HEK293 (cell line): ENCODE results near the gene AGO1.

Source experiments
- CTCF ChIA-PET: fragments of 350-600 bp; formaldehyde crosslinking; extraction: SDS; loops from one replicate; lab custom pipeline; 2021; ENCODE audit warnings: antibody characterized with exemption; lab: Yijun Ruan, JAX
- POLR2A ChIA-PET: fragments of 300-600 bp; formaldehyde crosslinking; extraction: SDS; loops from one replicate; lab custom pipeline; 2020; ENCODE audit warnings: antibody characterized with exemption, inconsistent platforms; lab: Yijun Ruan, JAX
- H3K27ac ChIP-seq: fragments of 200-500 bp; sonication (Bioruptor generic); 2 replicates; pipeline ENCODE4 v1.5.1; 2014; ENCODE audit warnings: low read depth, low read length, control low read depth, inconsistent platforms; ENCODE audit errors: extremely low read depth
- H3K36me3 ChIP-seq, 2 experiments: fragments of 200-500 bp in 1 of 2; sonication (Bioruptor generic) in 1 of 2; 1 replicate in 1 of 2; 2 replicates in 1 of 2; pipeline ENCODE4 v1.5.1; 2014 to 2017; ENCODE audit warnings: inconsistent platforms in 2 of 2, low read length in 2 of 2; ENCODE audit not compliant: control insufficient read depth in 2 of 2, insufficient read depth in 1 of 2
- H3K4me1 ChIP-seq: fragments of 200-500 bp; sonication (Bioruptor generic); 2 replicates; pipeline ENCODE4 v1.5.1; 2014; ENCODE audit warnings: mild to moderate bottlenecking, low read length, inconsistent platforms; ENCODE audit not compliant: control insufficient read depth, insufficient read depth
- H3K4me3 ChIP-seq: 2 replicates; pipeline ENCODE4 v1.5.1; 2011; ENCODE audit warnings: low read depth, mild to moderate bottlenecking, control low read depth, low read length, moderate library complexity
- H3K9me3 ChIP-seq: fragments of 200-500 bp; sonication (Bioruptor generic); 2 replicates; pipeline ENCODE4 v1.5.1; 2014; ENCODE audit warnings: low read depth, low read length, inconsistent platforms; ENCODE audit not compliant: control insufficient read depth, insufficient read depth
- BCL11A ChIP-seq: fragments of 450-650 bp; formaldehyde crosslinking; IDR thresholded peaks from 2 replicates; pipeline ENCODE4 v1.5.1; 2016; ENCODE audit warnings: low read depth, missing biosample characterization, missing genetic modification characterization
- GLI2 ChIP-seq: fragments of 450-650 bp; formaldehyde crosslinking; IDR thresholded peaks from 2 replicates; pipeline ENCODE4; 2017; ENCODE audit warnings: missing biosample characterization, missing genetic modification characterization, low read depth, borderline replicate concordance
- HOXC10 ChIP-seq: sonication (generic); formaldehyde crosslinking; IDR thresholded peaks from 2 replicates; pipeline ENCODE4 v1.8.1; 2023; ENCODE audit warnings: mild to moderate bottlenecking, missing genetic modification reagents
- KLF17 ChIP-seq: fragments of 450-650 bp; formaldehyde crosslinking; IDR thresholded peaks from 2 replicates; pipeline ENCODE4 v1.5.1; 2016; ENCODE audit warnings: missing biosample characterization, missing genetic modification characterization
- MYNN ChIP-seq: fragments of 450-650 bp; formaldehyde crosslinking; IDR thresholded peaks from 2 replicates; pipeline ENCODE4 v1.5.1; 2016; ENCODE audit warnings: missing biosample characterization, missing genetic modification characterization, borderline replicate concordance
- OVOL3 ChIP-seq: fragments of 450-650 bp; formaldehyde crosslinking; IDR thresholded peaks from 2 replicates; pipeline ENCODE4 v1.5.1; 2016; ENCODE audit warnings: missing biosample characterization, missing genetic modification characterization
- REPIN1 ChIP-seq: fragments of 450-650 bp; formaldehyde crosslinking; IDR thresholded peaks from 2 replicates; pipeline ENCODE4 v1.5.1; 2017; ENCODE audit warnings: missing biosample characterization, missing genetic modification characterization, low read depth
- TRIM28 ChIP-seq: IDR thresholded peaks from 2 replicates; pipeline ENCODE4 v1.6.1; 2011; ENCODE audit warnings: low read length, control low read depth, borderline replicate concordance
- WT1 ChIP-seq: fragments of 450-650 bp; formaldehyde crosslinking; IDR thresholded peaks from 2 replicates; pipeline ENCODE4 v1.5.1; 2016; ENCODE audit warnings: missing biosample characterization, missing genetic modification characterization
- ZFHX2 ChIP-seq: fragments of 450-650 bp; formaldehyde crosslinking; conservative IDR thresholded peaks from 2 replicates; pipeline ENCODE4 v1.5.1; 2016; ENCODE audit warnings: missing biosample characterization, missing genetic modification characterization
- ZNF132 ChIP-seq: fragments of 450-650 bp; formaldehyde crosslinking; IDR thresholded peaks from 2 replicates; pipeline ENCODE4 v1.5.1; 2017; ENCODE audit warnings: missing biosample characterization, missing genetic modification characterization, borderline replicate concordance
- ZNF214 ChIP-seq: fragments of 450-650 bp; formaldehyde crosslinking; IDR thresholded peaks from 2 replicates; pipeline ENCODE4 v1.5.1; 2017; ENCODE audit warnings: missing biosample characterization, mild to moderate bottlenecking, missing genetic modification characterization, borderline replicate concordance
- ZNF24 ChIP-seq: fragments of 450-650 bp; formaldehyde crosslinking; IDR thresholded peaks from 2 replicates; pipeline ENCODE4 v1.5.1; 2016; ENCODE audit warnings: missing biosample characterization, missing genetic modification characterization
- ZNF266 ChIP-seq: fragments of 450-650 bp; formaldehyde crosslinking; IDR thresholded peaks from 2 replicates; pipeline ENCODE4 v1.5.1; 2016; ENCODE audit warnings: missing biosample characterization, missing genetic modification characterization, low read depth
- ZNF274 ChIP-seq, 2 experiments: fragments of 200-500 bp in 1 of 2; fragments of 450-650 bp in 1 of 2; sonication (Bioruptor generic) in 1 of 2; formaldehyde crosslinking in 1 of 2; IDR thresholded peaks; 2 replicates each; pipeline versions ENCODE4 v1.5.1 to v1.6.1; 2014 to 2016; ENCODE audit warnings: borderline replicate concordance in 1 of 2, inconsistent platforms in 1 of 2, low read length in 1 of 2, missing biosample characterization in 1 of 2, missing genetic modification characterization in 1 of 2
- ZNF292 ChIP-seq: fragments of 450-650 bp; formaldehyde crosslinking; IDR thresholded peaks from 2 replicates; pipeline ENCODE4 v1.5.1; 2016; ENCODE audit warnings: low read depth, missing biosample characterization, missing genetic modification characterization, borderline replicate concordance
- ZNF341 ChIP-seq: fragments of 450-650 bp; formaldehyde crosslinking; IDR thresholded peaks from 2 replicates; pipeline ENCODE4; 2016; ENCODE audit warnings: low read depth, missing biosample characterization, missing genetic modification characterization
- ZNF362 ChIP-seq: fragments of 450-650 bp; formaldehyde crosslinking; IDR thresholded peaks from 2 replicates; pipeline ENCODE4 v1.5.1; 2016; ENCODE audit warnings: missing biosample characterization, missing genetic modification characterization
- ZNF398 ChIP-seq: fragments of 450-650 bp; formaldehyde crosslinking; IDR thresholded peaks from 2 replicates; pipeline ENCODE4 v1.5.1; 2017; ENCODE audit warnings: missing biosample characterization, missing genetic modification characterization
- ZNF548 ChIP-seq: fragments of 450-650 bp; formaldehyde crosslinking; IDR thresholded peaks from 2 replicates; pipeline ENCODE4 v1.5.1; 2016; ENCODE audit warnings: missing biosample characterization, missing genetic modification characterization
- ZNF629 ChIP-seq: fragments of 450-650 bp; formaldehyde crosslinking; IDR thresholded peaks from 2 replicates; pipeline ENCODE4 v1.5.1; 2017; ENCODE audit warnings: missing biosample characterization, missing genetic modification characterization
- ZNF639 ChIP-seq: fragments of 450-650 bp; formaldehyde crosslinking; IDR thresholded peaks from 2 replicates; pipeline ENCODE4 v1.5.1; 2016; ENCODE audit warnings: missing biosample characterization, missing genetic modification characterization
- ZNF658 ChIP-seq: fragments of 450-650 bp; formaldehyde crosslinking; IDR thresholded peaks from 2 replicates; pipeline ENCODE4; 2016; ENCODE audit warnings: missing biosample characterization, missing genetic modification characterization
- ZNF660 ChIP-seq: fragments of 450-650 bp; IDR thresholded peaks from 2 replicates; pipeline ENCODE4 v1.5.1; 2018; ENCODE audit warnings: missing biosample characterization, mild to moderate bottlenecking, missing genetic modification characterization
- TF ChIP-seq, protein P1 (sequence below): fragments of 450-650 bp; formaldehyde crosslinking; IDR thresholded peaks from 2 replicates; pipeline ENCODE4 v1.5.1; 2016; ENCODE audit warnings: missing biosample characterization, missing genetic modification characterization

Gene AGO1

GRCh38 chr1:35930593-35931445 is 47.8 kb downstream of the AGO1 start, which contains the start of gene AGO3:
AGO3 (plus strand) TSS chr1:35931105; CDS start chr1:35931427, 322 bp downstream.
- Histone ChIP-seq H3K36me3 (peaks cover 0 to 11% of the 10 kb centered on the region in 2 experiments; a peak in 1 of 3 replicates), H3K27ac (peak within 1 kb of the TSS; percentile 96), H3K4me1 (peaks cover 22% of the 10 kb centered on the region), H3K4me3 (peak within 1 kb of the TSS; percentile 95), H3K9me3 (no peaks in the 10 kb centered on the region)
- POLR2A ChIA-PET = interaction anchor here (0.5 to 2.3 kb wide), 7 partner anchors 8 to 520 kb away, joined by 3 to 13 read pairs (median 3); partner anchors contain the start of genes AGO1, CLSPN and OSCP1
- CTCF ChIA-PET = interaction anchor here (0.5 to 1.4 kb wide), 7 partner anchors 48 to 417 kb away, joined by 3 to 7 read pairs (median 4); partner anchors contain the start of gene AGO1
- TF ChIP-seq TRIM28 = no peak
- TF ChIP-seq ZNF292 = no peak
- TF ChIP-seq ZNF639 (tag by site-specific recombination) = no peak
- TF ChIP-seq ZNF658 = no peak
- 0 out of 2 replicates have a peak, but pooled peaks have one; percentile 17 for TF ChIP-seq OVOL3
- peak; percentile 82; the same call in 1 of the 2 replicates for TF ChIP-seq ZNF660 (tag by site-specific recombination)
- TF ChIP-seq ZNF398 (tag by site-specific recombination) = peak; percentile 59
- no peak for TF ChIP-seq ZNF274 (IDR thresholded peaks at IDR 0.05; ENCODE audit: low read length)
- TF ChIP-seq ZNF274 (tag by site-specific recombination; IDR thresholded peaks at IDR 0.05; ENCODE audit: borderline replicate concordance) = no peak
- no peak for TF ChIP-seq ZNF362 (tag by site-specific recombination)
- TF ChIP-seq ZNF266 (tag by site-specific recombination) = no peak
- peak; percentile 85 for TF ChIP-seq ZFHX2
- peak; percentile 39; the same call in 1 of the 2 replicates for TF ChIP-seq ZNF629 (tag by site-specific recombination)
- TF ChIP-seq ZNF24 (tag by site-specific recombination) = no peak; the same call in 1 of the 2 replicates
- TF ChIP-seq KLF17 (tag by site-specific recombination) = peak; percentile 23
- TF ChIP-seq WT1 (tag by site-specific recombination) = peak; percentile 19; the same call in 1 of the 2 replicates
- peak; percentile 68; the same call in 1 of the 2 replicates for TF ChIP-seq HOXC10 (CRISPR knock-in tag)
- TF ChIP-seq ZNF214 = no peak
- no peak for TF ChIP-seq ZNF132 (tag by site-specific recombination)
- TF ChIP-seq, protein P1, sequence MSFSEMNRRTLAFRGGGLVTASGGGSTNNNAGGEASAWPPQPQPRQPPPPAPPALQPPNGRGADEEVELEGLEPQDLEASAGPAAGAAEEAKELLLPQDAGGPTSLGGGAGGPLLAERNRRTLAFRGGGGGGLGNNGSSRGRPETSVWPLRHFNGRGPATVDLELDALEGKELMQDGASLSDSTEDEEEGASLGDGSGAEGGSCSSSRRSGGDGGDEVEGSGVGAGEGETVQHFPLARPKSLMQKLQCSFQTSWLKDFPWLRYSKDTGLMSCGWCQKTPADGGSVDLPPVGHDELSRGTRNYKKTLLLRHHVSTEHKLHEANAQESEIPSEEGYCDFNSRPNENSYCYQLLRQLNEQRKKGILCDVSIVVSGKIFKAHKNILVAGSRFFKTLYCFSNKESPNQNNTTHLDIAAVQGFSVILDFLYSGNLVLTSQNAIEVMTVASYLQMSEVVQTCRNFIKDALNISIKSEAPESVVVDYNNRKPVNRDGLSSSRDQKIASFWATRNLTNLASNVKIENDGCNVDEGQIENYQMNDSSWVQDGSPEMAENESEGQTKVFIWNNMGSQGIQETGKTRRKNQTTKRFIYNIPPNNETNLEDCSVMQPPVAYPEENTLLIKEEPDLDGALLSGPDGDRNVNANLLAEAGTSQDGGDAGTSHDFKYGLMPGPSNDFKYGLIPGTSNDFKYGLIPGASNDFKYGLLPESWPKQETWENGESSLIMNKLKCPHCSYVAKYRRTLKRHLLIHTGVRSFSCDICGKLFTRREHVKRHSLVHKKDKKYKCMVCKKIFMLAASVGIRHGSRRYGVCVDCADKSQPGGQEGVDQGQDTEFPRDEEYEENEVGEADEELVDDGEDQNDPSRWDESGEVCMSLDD = peak; percentile 41; the same call in 1 of the 2 replicates
- TF ChIP-seq GLI2 (tag by site-specific recombination) = no peak
- TF ChIP-seq REPIN1 (tag by site-specific recombination) = 0 out of 2 replicates have a peak, but pooled peaks have one; percentile 75
- 0 out of 2 replicates have a peak, but pooled peaks have one; percentile 11 for TF ChIP-seq MYNN (tag by site-specific recombination)
- TF ChIP-seq ZNF548 (tag by site-specific recombination) = no peak
- TF ChIP-seq ZNF341 (tag by site-specific recombination) = peak; percentile 56
- peak; percentile 85; the same call in 1 of the 2 replicates for TF ChIP-seq BCL11A (tag by site-specific recombination)
